HepG2 (cell line): Measurements from ENCODE around the gene ICE2. TPM values are rescaled to one million over a fixed set of nuclear protein-coding genes. Genes with fewer than 3 reads are reported as not detected.

Source experiments
- ATAC-seq: fragments of 200-7000 bp; cut with Tn5 transposase; 3 replicates; pipeline ENCODE4 v1.9.1; 2020; ENCODE audit warnings: mild to moderate bottlenecking, moderate library complexity
- BruUV-seq: library from RNA; stranded (reverse); fragments of 400-500 nt; replicated peaks from 2 replicates; lab custom pipeline; 2021; lab: Mats Ljungman, UMichigan
- CTCF ChIA-PET: fragments of 300-600 bp; formaldehyde crosslinking; extraction: SDS; loops from one replicate; lab custom pipeline; 2021; ENCODE audit warnings: low total read pairs, inconsistent platforms, low intra/inter-chr PET ratio; lab: Yijun Ruan, JAX
- POLR2A ChIA-PET: fragments of 350-600 bp; sonication (Branson Sonifier 250); formaldehyde crosslinking; loops from one replicate; lab custom pipeline; 2020; ENCODE audit warnings: antibody characterized with exemption, inconsistent platforms; lab: Yijun Ruan, JAX
- DNase-seq: peaks from one replicate; pipeline ENCODE4 v3.0.0-alpha.2; 2015; ENCODE audit warnings: low spot score
- FAIRE-seq: peaks from 3 replicates; lab custom pipeline; 2011; peaks lifted over from hg19 to GRCh38; lab: Jason Lieb, UNC
- H2AFZ ChIP-seq: one replicate; pipeline ENCODE4 v1.6.1; 2011; ENCODE audit warnings: low read length, inconsistent platforms
- H3K27ac ChIP-seq: fragments of 300-600 bp; 3 replicates; pipeline ENCODE4 v1.8.0; 2011; ENCODE audit warnings: mixed run types, mild to moderate bottlenecking, mixed read lengths, low read length, inconsistent platforms; ENCODE audit not compliant: insufficient read depth; ENCODE audit errors: extremely low read length
- H3K27me3 ChIP-seq, 2 experiments: fragments of 200-600 bp in 1 of 2; 2 replicates in 1 of 2; 3 replicates in 1 of 2; pipeline versions ENCODE4 v1.6.0 to v1.8.0; 2011; ENCODE audit warnings: low read length in 2 of 2, mild to moderate bottlenecking in 2 of 2, moderate library complexity in 2 of 2, inconsistent platforms in 1 of 2; ENCODE audit not compliant: insufficient read depth in 2 of 2, control insufficient read depth in 1 of 2
- H3K36me3 ChIP-seq, 2 experiments: fragments of 200-600 bp in 1 of 2; replicated peaks in 1 of 2; 2 replicates in 1 of 2; 3 replicates in 1 of 2; pipeline versions ENCODE4 v1.5.1 to v1.8.0; 2011; ENCODE audit warnings: low read length in 2 of 2, inconsistent platforms in 1 of 2; ENCODE audit not compliant: insufficient read depth in 2 of 2, control insufficient read depth in 1 of 2
- H3K4me1 ChIP-seq: 2 replicates; pipeline ENCODE4 v1.5.1; 2012; ENCODE audit warnings: low read length, inconsistent platforms; ENCODE audit not compliant: insufficient read depth
- H3K4me2 ChIP-seq: 2 replicates; pipeline ENCODE4 v1.6.0; 2011; ENCODE audit warnings: low read depth, low read length, inconsistent platforms
- H3K4me3 ChIP-seq, 3 experiments: fragments of 200-600 bp in 1 of 3; sonication (generic), shearing (Covaris generic) in 1 of 3; replicated peaks in 1 of 3; 2 replicates each; pipeline ENCODE4 v1.5.1; 2011 to 2016; ENCODE audit warnings: low read length in 3 of 3, inconsistent platforms in 2 of 3, low read depth in 2 of 3, mild to moderate bottlenecking in 2 of 3, control low read depth in 1 of 3, mixed read lengths in 1 of 3; ENCODE audit not compliant: insufficient read depth in 1 of 3
- H3K79me2 ChIP-seq: one replicate; pipeline ENCODE4 v1.6.1; 2011; ENCODE audit warnings: low read length, inconsistent platforms; ENCODE audit not compliant: insufficient read depth
- H3K9ac ChIP-seq: 2 replicates; pipeline ENCODE4 v1.6.0; 2011; ENCODE audit warnings: mild to moderate bottlenecking, low read depth, low read length, inconsistent platforms; ENCODE audit not compliant: insufficient read depth
- H3K9me3 ChIP-seq: 2 replicates; pipeline ENCODE4 v1.5.1; 2012; ENCODE audit warnings: mild to moderate bottlenecking, low read length
- H4K20me1 ChIP-seq: 2 replicates; pipeline ENCODE4 v1.6.0; 2011; ENCODE audit warnings: inconsistent platforms, mild to moderate bottlenecking, low read length, moderate library complexity; ENCODE audit not compliant: insufficient read depth
- HNRNPK ChIP-seq: fragments of 200-400 bp; formaldehyde crosslinking; IDR thresholded peaks from 2 replicates; pipeline ENCODE4 v1.6.1; 2018; ENCODE audit warnings: low read length, low read depth, moderate library complexity, mild to moderate bottlenecking; ENCODE audit not compliant: poor library complexity, severe bottlenecking
- RBFOX2 ChIP-seq: fragments of 200-400 bp; formaldehyde crosslinking; IDR thresholded peaks from 2 replicates; pipeline ENCODE4 v1.6.1; 2017; ENCODE audit warnings: low read depth, mild to moderate bottlenecking, low read length
- SIX1 ChIP-seq: sonication (generic); formaldehyde crosslinking; IDR thresholded peaks from 2 replicates; pipeline ENCODE4 v1.4.0; 2020; ENCODE audit warnings: missing genetic modification reagents, borderline replicate concordance
- ZFYVE20 ChIP-seq: sonication (generic); formaldehyde crosslinking; IDR thresholded peaks from 2 replicates; pipeline ENCODE4 v1.8.0; 2023; ENCODE audit warnings: low read depth, mild to moderate bottlenecking, moderate library complexity, missing genetic modification reagents, borderline replicate concordance
- ZNF207 ChIP-seq: fragments of 450-650 bp; IDR thresholded peaks from 2 replicates; pipeline ENCODE4 v1.6.1; 2016; ENCODE audit warnings: antibody characterized with exemption, borderline replicate concordance
- ZNF670 ChIP-seq: sonication (generic); formaldehyde crosslinking; IDR thresholded peaks from 2 replicates; pipeline ENCODE4 v1.8.0; 2022; ENCODE audit warnings: mild to moderate bottlenecking, missing genetic modification reagents, borderline replicate concordance
- WGBS: methylation state at CpG from one replicate; pipeline ENCODE4 v1.1.6; 2017; ENCODE audit warnings: low lambda C conversion rate; 5-methylcytosine and 5-hydroxymethylcytosine counted together
- in situ Hi-C: cut with HindIII; loops from 2 replicates; pipeline ENCODE4 v1.10.0; 2017; ENCODE audit warnings: low pct_unique_long_range_greater_than_20kb; ENCODE audit not compliant: extremely low pct_ligation_motif_present
- intact Hi-C: fragments of 100-400 bp; cut with micrococcal nuclease; formaldehyde crosslinking; loops from one replicate; pipeline ENCODE4 v1.10.0; 2022; ENCODE audit not compliant: unreplicated experiment
- polyA plus RNA-seq, 8 experiments: library from polyadenylated mRNA; depleted of rRNA in 3 of 8; stranded (reverse) in 7 of 8; unstranded in 1 of 8; fragments of >200 nt; fragmentation: Illumina TruSeq in 4 of 8; extraction: Trizol in 4 of 8; gene quantifications; 2 replicates each; pipeline versions ENCODE4 v1.2.1 to v1.2.3, GENCODE V29; 2011 to 2016; ENCODE audit warnings: low read depth in 4 of 8, missing spikeins in 1 of 8, mixed read lengths in 1 of 8; ENCODE audit not compliant: insufficient read depth in 1 of 8
- total RNA-seq, 5 experiments: library from RNA; depleted of rRNA; stranded (reverse); fragments of >200 nt; fragmentation: Illumina TruSeq; extraction: Trizol; gene quantifications; 2 replicates each; pipeline ENCODE4 v1.2.3, GENCODE V29; 2016; ENCODE audit warnings: low read depth in 1 of 5
- TF ChIP-seq, protein P1 (sequence below): sonication (generic); formaldehyde crosslinking; IDR thresholded peaks from 2 replicates; pipeline ENCODE4 v1.4.0; 2020; ENCODE audit warnings: missing genetic modification reagents
- TF ChIP-seq, protein P2 (sequence below): sonication (generic); formaldehyde crosslinking; IDR thresholded peaks from 2 replicates; pipeline ENCODE4 v1.4.0; 2020; ENCODE audit warnings: missing genetic modification reagents

Gene ICE2
- total and polyA plus RNA-seq, 2 of the 13 experiments (the other 11 are each of a cell fraction or from before 2014, with no cell fraction given), result 24.8 to 26.4 TPM

DNA sequence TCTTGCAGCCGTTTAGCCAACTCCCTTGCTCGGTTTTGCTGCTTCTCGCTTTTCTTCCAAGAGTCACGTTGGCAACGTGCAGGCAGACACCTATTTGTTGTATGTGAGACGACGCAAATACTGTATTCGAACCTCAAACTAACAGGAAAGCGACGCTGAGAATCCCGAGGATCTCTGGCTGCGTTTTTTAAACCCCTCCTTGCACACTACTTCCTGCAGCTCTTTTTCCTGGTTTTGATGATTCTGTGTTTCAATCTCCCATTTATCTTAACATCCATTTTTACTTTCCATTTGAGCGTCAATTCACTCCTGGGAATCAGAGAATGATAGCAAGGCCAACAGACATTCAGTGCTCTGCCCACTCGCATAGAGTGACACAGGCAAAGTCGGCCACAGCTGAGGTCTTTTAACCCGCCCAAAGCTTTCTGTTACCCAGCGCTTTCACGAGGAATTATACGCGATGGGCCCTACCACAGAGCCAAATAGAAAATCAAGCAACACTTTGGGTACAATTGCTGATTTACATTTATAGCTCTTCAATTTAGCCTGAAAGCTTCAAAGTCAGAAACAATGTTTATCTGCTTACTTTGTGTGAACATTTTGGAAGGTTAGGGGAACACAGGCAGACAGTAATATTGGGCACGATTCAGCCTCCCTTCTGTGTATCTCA lies 79.6 kb downstream of the ICE2 start:
- no peaks in the 10 kb centered on the region; a peak in 1 of 5 replicates for H3K27me3 ChIP-seq
- H3K9ac ChIP-seq, result peak overlapping the region; percentile 84; the same call in 1 of the 2 replicates
- no peak overlapping the region for H2AFZ ChIP-seq
- intact Hi-C loops (no loop called here), in situ Hi-C loops (no loop called here)
- ChIA-PET POLR2A (interaction anchor here (0.9 to 5.6 kb wide), 4 partner anchors 8 to 25 kb away, joined by 3 to 59 read pairs (median 6); no protein-coding TSS in a partner anchor), CTCF (no interaction called here)
- BruUV-seq, result no TSS peak
- peak overlapping the region in 1 of 3 experiments; percentile 15; a peak in 1 of 6 replicates for H3K4me3 ChIP-seq
- H3K4me2 ChIP-seq, result peak overlapping the region; percentile 98
- H3K36me3 ChIP-seq, result peaks cover 1 to 12% of the 10 kb centered on the region in 2 experiments; a peak in 3 of 5 replicates
- no peaks in the 10 kb centered on the region for H4K20me1 ChIP-seq
- no peaks in the 10 kb centered on the region for H3K9me3 ChIP-seq
- FAIRE-seq (no peak), ATAC-seq (no peak), DNase-seq (no peak)
- WGBS, result 93% methylated on average over 21 of the region's 21 CpGs
- H3K4me1 ChIP-seq, result peaks cover 91% of the 10 kb centered on the region
- peaks cover 65% of the 10 kb centered on the region for H3K79me2 ChIP-seq
- no peak for TF ChIP-seq ZNF207
- 0 out of 2 replicates have a peak, but pooled peaks have one; percentile 15 for TF ChIP-seq RBFOX2
- H3K27ac ChIP-seq, result peak overlapping the region; percentile 95

DNA sequence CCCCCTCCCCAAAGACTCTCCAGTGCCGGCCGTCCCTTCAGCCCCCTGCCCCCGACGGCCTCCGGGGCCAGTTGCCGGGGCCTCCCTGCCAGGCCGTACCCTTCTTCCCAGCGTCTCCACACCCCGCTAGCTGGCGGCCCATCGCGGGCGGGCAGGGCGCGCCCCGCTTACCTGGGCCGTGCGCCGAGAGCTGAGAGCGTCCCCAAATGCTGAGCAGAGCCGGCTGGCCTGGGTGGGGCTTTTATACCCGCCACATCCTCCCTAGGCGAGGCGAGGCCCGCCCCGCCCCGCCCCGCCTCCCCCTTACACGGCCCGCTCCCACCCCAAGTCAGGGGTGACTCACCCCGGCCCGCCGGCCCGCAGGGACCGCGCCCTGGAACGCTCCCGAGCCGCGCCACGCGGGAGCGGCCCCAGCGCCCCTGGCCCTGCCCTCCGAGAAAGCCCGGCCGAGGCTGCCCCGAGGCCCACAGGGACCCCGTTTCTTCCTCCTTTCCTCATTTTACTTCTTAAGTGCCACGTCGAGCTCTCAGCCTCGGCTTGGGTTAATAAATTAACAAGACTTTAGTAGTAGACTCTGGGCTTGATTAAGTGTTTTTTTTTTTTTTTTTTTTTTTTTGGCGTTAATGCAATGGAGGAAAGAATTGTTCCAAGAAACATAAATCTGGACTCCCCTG lies 81.0 kb downstream of the ICE2 start, which contains the start of gene ANXA2:
TSS of gene ANXA2 (minus strand) at position 215 of the 674 bp plus-strand sequence. CDS start 11,911 bp downstream, outside the sequence.
- Histone ChIP-seq H3K27ac (peak within 1 kb of the TSS; percentile 39), H3K79me2 (peaks cover 65% of the 10 kb centered on the region), H3K4me2 (no peak within 1 kb of the TSS), H3K9ac (peak within 1 kb of the TSS; percentile 5; the same call in 1 of the 2 replicates), H3K4me1 (peaks cover 91% of the 10 kb centered on the region), H4K20me1 (no peaks in the 10 kb centered on the region), H3K27me3 (no peaks in the 10 kb centered on the region; a peak in 1 of 5 replicates), H2AFZ (no peak within 1 kb of the TSS), H3K4me3 (no peak within 1 kb of the TSS), H3K9me3 (no peaks in the 10 kb centered on the region), H3K36me3 (peaks cover 1 to 12% of the 10 kb centered on the region in 2 experiments; a peak in 3 of 5 replicates)
- DNase-seq (no peak), ATAC-seq (no peak), FAIRE-seq (no peak)
- ChIA-PET CTCF (no interaction called here), POLR2A (interaction anchor here (0.6 kb wide), 1 partner anchor 709 kb away, joined by 3 read pairs; the partner anchor contains the start of gene BNIP2)
- intact Hi-C loops (no loop called here), in situ Hi-C loops (no loop called here)
- BruUV-seq, result no TSS peak
- 97% methylated on average over 45 of the region's 53 CpGs for WGBS
- TF ChIP-seq ZNF670 (CRISPR knock-in tag) (no peak), SIX1 (no peak), HNRNPK (peak; percentile 64), ZFYVE20 (CRISPR knock-in tag) (no peak)
- TF ChIP-seq, protein P1, sequence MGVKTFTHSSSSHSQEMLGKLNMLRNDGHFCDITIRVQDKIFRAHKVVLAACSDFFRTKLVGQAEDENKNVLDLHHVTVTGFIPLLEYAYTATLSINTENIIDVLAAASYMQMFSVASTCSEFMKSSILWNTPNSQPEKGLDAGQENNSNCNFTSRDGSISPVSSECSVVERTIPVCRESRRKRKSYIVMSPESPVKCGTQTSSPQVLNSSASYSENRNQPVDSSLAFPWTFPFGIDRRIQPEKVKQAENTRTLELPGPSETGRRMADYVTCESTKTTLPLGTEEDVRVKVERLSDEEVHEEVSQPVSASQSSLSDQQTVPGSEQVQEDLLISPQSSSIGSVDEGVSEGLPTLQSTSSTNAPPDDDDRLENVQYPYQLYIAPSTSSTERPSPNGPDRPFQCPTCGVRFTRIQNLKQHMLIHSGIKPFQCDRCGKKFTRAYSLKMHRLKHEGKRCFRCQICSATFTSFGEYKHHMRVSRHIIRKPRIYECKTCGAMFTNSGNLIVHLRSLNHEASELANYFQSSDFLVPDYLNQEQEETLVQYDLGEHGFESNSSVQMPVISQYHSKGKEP (CRISPR knock-in tag), result no peak
- TF ChIP-seq, protein P2, sequence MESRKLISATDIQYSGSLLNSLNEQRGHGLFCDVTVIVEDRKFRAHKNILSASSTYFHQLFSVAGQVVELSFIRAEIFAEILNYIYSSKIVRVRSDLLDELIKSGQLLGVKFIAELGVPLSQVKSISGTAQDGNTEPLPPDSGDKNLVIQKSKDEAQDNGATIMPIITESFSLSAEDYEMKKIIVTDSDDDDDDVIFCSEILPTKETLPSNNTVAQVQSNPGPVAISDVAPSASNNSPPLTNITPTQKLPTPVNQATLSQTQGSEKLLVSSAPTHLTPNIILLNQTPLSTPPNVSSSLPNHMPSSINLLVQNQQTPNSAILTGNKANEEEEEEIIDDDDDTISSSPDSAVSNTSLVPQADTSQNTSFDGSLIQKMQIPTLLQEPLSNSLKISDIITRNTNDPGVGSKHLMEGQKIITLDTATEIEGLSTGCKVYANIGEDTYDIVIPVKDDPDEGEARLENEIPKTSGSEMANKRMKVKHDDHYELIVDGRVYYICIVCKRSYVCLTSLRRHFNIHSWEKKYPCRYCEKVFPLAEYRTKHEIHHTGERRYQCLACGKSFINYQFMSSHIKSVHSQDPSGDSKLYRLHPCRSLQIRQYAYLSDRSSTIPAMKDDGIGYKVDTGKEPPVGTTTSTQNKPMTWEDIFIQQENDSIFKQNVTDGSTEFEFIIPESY (CRISPR knock-in tag), result peak; percentile 6; the same call in 1 of the 2 replicates
